Measurements from ENCODE around the gene NTHL1.

The NTHL1 gene

DNA sequence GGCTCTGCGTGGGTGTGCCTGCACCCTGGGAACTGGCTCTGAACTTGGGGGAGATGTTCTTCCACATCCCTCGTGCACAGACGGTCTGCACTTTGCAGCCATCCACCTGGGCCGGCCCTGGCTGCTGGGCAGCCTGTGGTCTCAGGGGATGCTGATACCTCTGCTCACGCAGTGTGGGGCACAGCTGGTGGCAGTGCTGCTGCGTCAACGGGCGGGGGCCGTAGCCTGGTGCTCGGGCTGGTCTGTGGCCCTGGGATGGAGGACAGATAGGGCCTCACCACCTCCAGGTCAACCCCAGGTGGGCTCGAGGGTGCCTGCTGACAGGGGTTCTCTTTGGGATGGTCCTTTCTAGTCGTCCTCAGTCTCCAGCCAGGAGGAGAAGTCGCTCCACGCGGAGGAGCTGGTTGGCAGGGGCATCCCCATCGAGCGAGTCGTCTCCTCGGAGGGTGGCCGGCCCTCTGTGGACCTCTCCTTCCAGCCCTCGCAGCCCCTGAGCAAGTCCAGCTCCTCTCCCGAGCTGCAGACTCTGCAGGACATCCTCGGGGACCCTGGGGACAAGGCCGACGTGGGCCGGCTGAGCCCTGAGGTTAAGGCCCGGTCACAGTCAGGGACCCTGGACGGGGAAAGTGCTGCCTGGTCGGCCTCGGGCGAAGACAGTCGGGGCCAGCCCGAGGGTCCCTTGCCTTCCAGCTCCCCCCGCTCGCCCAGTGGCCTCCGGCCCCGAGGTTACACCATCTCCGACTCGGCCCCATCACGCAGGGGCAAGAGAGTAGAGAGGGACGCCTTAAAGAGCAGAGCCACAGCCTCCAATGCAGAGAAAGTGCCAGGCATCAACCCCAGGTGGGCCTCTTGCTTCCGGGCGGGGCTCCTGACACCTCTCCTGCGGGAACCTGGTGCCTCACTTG lies 36.5 kb upstream of the NTHL1 start:
- DNase-seq (ENCODE audit: low read depth in 2 of 2) = no peak

DNA sequence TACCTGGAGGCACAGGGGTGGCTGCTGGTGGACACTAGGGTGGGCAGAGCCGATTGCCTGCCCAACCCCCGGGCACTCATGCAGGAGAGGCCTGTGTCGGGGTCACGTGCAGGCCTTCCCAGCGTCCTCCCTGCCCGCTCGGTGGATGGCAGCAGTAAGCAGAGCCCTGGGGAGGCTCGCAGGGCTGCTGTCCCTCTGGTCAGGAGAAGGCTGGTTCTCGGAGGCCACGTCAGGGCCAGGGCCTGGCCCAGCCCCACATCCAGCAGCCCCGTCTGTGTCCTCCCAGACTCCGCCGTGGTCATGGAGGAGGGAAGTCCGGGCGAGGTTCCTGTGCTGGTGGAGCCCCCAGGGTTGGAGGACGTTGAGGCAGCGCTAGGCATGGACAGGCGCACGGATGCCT lies 35.8 kb upstream of the NTHL1 start:
- no peak for DNase-seq (ENCODE audit: low read depth in 2 of 2)

DNA sequence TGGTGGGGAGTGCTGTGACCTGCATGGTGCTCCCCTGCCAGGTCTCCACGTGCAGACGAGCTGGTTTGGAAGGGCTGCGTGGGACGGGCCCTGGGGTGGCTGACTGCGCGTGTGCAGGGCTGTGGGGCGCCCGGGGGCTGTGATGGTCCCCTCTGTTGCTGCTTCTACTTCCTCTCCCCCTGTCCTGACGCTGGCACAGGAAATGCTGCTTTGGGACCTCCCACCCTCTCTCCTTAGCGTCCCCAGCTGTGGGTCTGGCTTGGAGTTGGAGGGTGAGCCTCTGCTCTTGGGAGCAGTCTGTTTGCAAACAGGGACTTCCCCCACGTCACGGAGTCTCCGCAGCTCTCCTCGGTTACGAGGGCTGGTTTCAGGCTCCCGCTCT lies 35.3 kb upstream of the NTHL1 start:
- DNase-seq (ENCODE audit: low read depth in 2 of 2) = no peak

DNA sequence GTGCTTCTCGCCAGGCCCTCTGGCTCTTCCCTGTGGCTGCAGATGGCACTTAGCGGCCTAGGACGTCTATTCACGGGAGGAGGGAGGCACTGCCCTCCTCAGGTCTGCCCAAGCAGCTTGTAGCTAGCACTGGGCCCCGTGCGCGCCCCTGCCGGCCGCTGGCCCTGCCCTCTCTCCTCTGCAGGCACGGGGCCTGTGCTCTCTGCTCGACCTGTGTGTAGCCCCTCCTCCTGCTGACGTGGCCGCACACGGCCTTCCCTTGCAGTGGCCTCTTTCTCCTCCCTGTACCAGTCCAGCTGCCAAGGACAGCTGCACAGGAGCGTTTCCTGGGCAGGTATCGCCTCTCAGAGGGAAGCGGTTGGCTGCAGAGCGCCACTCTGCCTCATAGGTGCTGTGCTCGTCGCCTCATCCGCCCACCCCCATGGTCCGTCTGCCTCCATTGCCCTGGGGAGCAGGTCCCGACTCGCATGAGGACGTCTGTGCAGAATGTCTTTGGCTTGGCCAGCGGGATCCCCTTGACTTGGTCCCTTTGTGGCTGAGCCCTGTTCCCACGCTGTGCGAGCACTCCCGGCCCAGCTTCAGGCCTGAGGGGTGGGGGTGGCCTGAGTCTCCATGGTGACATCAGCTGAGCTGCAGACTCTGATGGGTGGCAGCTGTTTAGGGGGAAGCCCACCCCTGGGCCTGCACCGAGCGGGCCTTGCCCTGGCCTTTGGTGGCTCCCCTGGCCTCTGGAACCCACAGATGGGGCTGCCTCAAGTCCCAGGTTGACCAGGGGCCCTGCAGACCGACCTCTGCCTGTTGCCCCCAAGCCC lies 34.7 kb upstream of the NTHL1 start:
- no peak for DNase-seq (ENCODE audit: low read depth in 2 of 2)

DNA sequence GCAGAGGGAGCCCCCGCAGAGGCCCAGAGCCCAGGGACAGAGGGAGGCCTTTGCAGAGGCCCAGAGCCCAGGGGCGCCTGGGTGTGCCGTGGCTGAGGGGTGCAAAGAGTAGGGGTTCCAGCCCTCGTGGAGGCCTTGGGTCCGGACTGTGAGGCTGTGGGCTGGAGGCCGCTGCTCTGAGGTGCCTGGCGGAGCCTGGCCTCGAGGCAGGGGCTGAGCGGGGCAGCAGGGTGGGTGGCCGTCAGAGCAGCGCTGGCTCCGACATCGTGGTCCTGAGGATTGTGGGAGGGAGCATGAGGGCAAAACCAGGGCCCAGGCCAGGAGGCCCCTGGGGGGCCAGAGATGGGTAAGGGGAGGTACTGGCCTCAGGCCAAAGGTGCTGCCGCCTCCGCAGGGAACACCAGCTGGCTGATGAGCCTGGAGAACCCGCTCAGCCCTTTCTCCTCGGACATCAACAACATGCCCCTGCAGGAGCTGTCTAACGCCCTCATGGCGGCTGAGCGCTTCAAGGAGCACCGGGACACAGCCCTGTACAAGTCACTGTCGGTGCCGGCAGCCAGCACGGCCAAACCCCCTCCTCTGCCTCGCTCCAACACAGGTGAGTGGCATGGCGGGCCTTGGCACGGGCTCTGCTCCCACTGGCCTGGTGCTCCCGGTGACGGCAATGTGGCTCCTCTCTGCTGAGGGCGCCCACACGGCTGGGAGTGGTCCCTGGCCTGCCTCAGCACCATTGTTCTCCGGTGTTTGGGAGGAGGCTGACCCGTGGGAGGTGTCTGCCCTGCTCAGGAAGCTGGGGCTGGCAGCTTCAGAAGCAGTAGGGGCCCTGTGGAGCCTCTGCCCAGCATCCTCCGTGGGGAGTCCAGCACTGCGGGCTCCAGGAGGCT lies 33.8 kb upstream of the NTHL1 start:
- no peak for DNase-seq (ENCODE audit: low read depth in 2 of 2)

DNA sequence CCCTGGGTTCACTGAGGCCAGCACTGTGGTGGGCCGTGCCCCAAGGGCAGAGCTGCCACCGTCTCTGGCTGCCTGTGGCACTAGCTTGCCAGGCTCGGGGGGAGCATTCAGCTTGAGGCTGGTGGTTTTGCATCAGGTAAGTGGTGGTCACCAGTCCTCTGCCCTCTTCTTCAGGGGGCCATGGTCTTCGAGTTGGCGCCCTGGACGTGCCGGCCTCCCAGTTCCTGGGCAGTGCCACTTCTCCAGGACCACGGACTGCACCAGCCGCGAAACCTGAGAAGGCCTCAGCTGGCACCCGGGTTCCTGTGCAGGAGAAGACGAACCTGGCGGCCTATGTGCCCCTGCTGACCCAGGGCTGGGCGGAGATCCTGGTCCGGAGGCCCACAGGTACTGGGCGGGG lies 32.4 kb upstream of the NTHL1 start:
- DNase-seq (ENCODE audit: low read depth in 2 of 2) = no peak

DNA sequence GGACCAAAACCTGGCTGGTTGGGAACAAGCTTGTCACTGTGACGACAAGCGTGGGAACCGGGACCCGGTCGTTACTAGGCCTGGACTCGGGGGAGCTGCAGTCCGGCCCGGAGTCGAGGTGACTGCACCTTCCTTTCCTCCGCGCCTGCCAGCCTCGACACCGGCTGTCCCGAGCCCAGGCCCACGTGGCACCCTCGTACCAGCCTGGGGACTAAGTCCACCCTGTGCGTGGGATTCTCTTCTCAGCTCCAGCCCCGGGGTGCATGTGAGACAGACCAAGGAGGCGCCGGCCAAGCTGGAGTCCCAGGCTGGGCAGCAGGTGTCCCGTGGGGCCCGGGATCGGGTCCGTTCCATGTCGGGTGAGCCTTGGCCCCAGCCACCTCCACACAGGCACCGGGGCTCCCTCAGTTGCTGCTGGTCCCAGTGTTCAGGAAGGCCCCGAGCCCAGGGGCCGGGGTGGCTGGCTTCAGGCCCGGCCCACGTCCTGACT lies 31.7 kb upstream of the NTHL1 start:
- DNase-seq (ENCODE audit: low read depth in 2 of 2) = no peak

DNA sequence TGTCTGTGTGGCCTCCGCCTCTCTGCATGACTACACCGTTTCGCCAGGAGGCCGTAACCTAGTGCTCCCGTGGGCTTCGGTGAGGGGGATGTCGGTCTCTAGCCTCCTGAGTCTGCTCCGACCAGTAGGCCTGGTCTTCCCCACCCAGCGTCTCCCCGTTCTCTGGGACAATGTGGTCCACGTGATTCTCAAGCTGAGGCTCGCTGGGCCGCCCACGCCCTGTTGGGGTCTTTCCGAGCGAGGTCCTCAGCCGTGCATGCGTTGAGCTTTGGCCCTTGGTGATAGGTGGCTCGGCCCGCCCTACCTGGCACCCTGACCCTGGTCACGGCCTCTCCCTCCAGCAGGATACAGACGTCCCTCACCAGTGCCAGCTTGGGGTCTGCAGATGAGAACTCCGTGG lies 31.1 kb upstream of the NTHL1 start:
- DNase-seq (ENCODE audit: low read depth in 2 of 2) = no peak

DNA sequence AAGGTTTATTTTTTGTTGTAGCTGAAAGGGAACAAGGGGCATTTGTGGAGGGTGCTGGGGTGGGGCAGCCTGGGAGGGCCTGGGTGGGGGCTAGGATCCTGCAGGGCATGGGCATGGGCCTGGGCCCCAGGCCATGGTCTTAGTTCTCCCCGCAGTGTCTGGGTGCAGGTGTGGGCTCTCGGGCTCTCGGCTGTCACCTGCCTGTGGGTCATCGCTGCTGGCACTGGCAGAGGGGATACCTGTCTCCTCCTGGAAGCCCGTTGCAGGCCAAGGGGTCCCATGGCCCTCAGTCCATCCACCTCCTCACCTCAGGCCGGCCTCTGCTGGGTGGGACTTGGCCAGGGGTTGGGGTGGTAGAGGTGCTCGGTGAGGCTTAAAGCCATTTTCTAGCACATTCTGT lies 30.5 kb upstream of the NTHL1 start:
- DNase-seq (ENCODE audit: low read depth in 2 of 2) = no peak

DNA sequence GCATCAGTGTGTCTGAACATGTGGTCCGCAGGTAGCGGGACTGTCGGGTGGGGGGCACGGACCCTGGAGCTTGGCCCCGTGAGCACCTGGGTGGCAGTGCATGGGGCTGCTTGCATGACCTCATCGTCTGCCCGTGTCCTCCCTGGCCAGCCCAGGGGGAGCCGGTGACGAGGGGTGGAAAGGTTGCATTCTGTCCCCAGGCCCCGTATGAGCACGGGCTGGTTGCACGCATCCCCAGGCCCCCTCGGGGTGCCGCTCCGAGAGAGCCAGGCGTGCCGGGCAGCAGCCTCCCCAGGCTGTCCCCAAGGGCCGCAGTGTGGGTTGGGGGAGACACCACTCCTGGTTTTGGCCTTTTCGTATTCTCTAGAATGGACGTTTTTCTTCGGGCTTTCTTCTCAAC lies 30.1 kb upstream of the NTHL1 start:
- DNase-seq (ENCODE audit: low read depth in 2 of 2) = no peak

DNA sequence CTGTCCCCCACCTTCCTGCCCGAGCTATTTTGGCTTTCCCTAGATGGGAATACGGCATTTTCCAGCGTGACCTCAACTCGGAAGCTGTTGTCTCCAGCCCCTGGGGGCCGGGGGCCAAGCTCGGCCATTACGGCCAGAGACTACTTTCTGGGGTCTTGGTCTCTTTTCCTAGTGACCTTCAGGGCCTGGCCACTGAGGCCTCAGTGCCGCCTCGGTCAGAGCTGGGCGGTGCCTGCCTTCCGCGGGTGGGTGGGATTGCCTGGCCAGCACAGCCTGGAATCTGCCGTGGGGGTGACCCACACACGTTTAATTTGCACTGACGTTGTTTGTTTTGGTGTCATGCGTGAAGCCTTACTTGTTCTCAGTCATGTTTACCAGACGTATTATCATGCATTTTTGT lies 29.4 kb upstream of the NTHL1 start:
- no peak for DNase-seq (ENCODE audit: low read depth in 2 of 2)

DNA sequence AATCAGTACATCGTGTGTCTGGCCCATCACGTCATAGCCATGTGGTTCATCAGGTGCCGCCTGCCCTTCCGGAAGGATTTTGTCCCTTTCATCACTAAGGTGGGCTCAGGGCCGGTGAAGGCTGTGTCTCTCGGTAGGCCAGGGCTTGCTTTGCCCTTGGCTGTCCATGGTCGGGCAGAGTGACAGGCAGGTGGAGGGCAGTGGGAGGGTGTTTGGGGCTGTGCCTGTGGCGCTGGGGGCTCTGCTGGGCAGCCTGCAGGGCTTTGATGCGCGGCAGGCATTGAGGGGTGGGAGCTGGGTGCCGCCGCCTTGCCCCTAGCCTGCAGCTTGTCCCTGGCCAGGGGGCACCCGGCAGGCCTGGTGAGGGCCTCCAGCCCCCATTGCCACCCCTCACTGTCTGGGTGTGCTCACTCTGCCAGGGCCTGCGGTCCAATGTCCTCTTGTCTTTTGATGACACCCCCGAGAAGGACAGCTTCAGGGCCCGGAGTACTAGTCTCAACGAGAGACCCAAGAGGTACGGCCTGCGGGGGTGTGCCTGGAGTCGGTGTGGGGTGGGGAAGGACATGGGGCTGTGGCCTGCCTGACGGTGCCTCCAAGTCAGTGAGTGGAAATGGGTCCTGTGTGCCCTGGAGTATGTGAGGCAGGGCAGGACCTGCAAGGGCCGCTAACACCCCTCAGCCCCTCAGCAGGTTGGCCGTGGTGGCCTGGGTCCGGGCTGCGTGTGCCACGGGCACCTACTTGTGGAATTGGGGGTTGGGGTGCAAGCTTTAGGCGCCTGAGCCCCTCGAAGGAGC lies 28.6 kb upstream of the NTHL1 start:
- no peak for DNase-seq (ENCODE audit: low read depth in 2 of 2)

DNA sequence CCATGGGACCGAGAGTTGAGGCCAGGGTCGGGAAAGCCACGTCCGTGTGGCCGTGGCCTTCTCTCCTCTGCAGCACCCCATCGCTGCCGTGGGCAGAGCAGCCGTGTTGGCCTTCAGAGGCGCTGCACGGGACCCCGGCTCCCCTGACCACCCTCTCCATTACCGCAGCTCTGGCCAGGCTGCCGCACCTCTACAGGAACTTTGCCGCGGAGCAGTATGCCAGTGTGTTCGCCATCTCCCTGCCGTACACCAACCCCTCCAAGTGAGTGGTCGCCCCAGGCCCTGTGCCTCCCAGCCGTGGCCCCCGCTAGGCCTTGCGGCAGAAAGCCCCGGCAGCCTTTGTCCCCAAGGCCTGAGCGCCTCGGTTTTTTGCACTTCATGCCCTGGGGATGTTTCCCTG lies 28.0 kb upstream of the NTHL1 start:
- DNase-seq (ENCODE audit: low read depth in 2 of 2) = no peak

DNA sequence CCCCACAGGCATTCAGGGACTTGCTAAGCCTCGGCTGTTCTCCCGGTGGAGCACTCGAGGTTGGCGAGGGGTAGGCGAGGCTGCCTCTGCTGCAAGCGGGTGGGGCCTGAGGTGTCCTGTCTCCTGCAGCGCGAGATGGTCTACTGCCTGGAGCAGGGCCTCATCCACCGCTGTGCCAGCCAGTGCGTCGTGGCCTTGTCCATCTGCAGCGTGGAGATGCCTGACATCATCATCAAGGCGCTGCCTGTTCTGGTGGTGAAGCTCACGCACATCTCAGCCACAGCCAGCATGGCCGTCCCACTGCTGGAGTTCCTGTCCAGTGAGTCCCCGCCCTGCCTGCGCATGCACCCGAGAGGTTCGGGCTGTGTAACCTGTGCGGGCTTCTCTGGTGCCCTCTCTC lies 26.4 kb upstream of the NTHL1 start:
- DNase-seq (ENCODE audit: low read depth in 2 of 2) = no peak

DNA sequence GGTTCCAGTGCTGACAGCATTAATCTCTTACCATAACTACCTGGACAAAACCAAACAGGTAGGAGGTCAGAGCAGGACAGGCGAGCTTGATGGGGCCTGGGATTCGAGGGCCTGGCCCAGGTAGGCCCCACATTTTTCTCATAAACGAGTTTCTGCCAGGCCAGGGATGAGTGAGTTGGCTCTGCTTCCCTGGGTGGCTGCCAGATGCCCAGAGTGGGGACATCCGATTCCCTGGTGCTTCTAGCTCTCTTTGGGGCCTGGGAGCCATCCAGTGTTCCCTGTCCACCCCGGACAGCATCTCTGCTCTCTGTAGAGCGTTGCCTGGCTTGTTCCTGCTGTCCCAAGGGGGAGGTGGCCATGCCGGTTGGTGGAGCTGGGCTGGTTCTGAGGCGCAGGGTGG lies 25.3 kb upstream of the NTHL1 start:
- no peak for DNase-seq (ENCODE audit: low read depth in 2 of 2)

DNA sequence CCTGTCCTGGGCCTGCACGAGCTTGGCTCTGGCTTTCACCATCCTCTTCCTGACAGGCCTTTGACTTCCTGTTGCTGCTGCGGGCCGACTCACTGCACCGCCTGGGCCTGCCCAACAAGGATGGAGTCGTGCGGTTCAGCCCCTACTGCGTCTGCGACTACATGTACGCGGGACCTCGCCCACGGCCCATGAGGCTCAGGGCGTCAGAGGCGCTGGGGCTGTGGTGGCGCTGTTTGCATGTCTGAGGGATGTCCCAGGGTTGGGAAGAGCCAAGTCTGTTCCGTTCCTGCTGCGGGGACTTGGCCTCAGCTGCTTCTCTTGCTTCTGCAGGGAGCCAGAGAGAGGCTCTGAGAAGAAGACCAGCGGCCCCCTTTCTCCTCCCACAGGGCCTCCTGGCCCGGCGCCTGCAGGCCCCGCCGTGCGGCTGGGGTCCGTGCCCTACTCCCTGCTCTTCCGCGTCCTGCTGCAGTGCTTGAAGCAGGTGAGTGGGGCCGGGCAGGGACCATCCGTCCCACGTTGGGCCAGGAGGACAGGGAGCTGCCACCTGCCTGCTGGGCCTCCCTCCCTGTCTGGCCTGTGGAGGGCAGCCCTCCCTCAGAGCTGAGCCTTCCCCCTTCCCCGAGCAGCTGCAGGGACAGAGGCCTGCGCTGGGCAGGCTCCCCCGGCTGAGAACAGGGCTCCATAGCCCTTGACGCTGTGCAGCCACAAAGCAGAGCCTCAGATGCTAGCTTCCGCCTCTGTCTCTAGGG lies 24.0 kb upstream of the NTHL1 start:
- DNase-seq (ENCODE audit: low read depth in 2 of 2) = no peak

DNA sequence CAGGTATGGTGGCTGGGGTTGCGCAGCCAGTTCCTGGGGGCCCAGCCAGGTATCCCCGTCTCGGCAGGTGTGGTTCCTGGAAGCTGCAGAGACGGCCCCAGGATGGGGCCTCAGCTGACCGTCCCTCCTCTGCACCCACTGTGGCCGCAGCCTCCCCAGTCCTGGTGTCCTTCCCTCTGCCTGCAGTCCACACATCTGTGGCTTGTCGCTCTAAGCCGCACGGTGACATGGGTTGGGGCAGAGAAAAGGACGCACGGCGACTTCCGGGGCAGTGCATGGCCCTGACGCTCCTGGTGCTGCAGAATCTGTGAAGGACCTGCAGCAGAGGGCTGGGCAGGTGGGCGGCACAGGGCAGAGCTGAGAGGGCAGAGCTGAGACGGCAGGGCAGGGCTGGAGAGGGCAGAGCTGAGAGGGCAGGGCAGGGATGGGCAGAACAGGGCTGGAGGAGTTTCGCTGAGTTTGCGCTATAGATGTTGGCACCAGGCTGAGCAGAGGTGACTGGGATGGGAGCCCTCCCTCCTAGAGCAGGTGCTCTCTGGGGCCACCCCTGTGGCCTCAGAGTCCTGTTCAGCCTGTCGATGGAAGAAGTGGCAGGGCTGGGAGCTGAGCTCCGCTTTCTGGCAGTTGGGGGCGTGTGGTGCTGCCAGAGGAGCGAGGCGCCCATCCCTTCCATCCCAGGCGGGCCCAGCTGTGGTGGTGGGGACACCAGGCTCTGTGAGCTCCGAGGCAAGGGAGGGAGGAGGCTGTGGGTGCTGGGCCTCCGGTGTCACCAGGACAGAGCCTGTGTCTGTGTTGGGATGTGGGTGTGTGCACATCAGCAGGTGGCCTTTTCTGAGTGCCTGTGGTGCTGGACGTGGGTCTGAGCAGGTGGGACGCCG lies 23.2 kb upstream of the NTHL1 start:
- DNase-seq (ENCODE audit: low read depth in 2 of 2) = no peak

DNA sequence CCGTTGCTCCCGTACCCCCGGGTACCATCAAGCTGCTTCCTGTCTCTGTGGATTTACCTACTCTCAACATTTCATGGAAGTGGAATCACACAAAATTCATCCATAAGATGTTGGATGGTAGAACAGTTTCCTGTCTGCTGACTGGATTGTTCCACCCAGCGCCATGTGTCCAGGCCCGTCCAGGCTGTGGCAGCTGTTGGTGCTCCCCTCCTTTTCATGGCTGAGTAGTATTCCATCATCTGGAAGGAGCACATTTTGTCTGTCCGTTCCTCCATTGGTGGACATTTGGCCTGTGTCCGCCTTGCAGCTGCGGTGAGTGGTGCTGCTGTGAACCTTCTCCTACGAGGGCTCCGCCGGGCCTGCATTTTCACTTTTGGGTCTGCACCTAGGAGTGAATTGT lies 18.5 kb upstream of the NTHL1 start:
- no peak for DNase-seq (ENCODE audit: low read depth in 2 of 2)

DNA sequence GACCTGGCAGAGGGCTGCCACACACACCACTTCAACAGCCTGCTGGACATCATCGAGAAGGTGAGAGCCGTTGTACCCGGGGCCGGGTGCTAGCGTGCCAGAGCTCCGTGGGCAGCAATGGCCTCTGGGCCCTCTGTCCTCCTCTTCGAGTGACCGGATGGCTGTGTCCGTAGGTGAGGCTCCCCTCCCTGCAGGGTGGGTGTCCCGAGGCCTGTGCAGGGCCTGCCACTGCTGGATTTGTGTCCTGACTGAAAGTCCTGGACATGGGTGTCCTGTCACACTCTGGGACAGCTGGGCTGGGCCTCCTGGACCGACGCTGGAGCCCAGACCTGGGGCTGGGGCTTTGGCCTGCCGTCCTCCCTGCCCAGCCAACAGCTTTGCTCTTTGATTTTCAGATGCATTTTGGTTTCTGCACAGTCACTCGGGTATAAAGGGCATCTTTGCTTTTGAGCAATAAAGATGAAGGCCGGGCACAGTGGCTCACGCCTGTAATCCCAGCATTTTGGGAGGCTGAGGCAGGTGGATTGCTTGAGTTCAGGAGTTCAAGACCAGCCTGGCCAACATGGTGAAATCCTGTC lies 16.8 kb upstream of the NTHL1 start:
- no peak for DNase-seq (ENCODE audit: low read depth in 2 of 2)
